GM18858 (cell line): ENCODE data around the gene CHI3L1.

ENCODE experiments used
- ATAC-seq: cut with Tn5 transposase; IDR thresholded peaks from one replicate; pipeline ENCODE4 v1.9.1; 2021; ENCODE audit not compliant: unreplicated experiment

CHI3L1 gene

GRCh38 chr1:203137324-203137723 is 49.2 kb downstream of the CHI3L1 start:
- ATAC-seq = no peak

- no peak for ATAC-seq
Observed at GRCh38 chr1:203136409-203137042, 50.0 kb downstream of the CHI3L1 start.

GRCh38 chr1:203135636-203136305 is 50.7 kb downstream of the CHI3L1 start:
- no peak for ATAC-seq

- no peak for ATAC-seq
Observed at GRCh38 chr1:203133970-203134725, 52.4 kb downstream of the CHI3L1 start.

GRCh38 chr1:203131548-203132200 is 54.8 kb downstream of the CHI3L1 start:
- ATAC-seq = no peak

- no peak for ATAC-seq
Observed at GRCh38 chr1:203130358-203130985, 56.0 kb downstream of the CHI3L1 start.

- ATAC-seq = no peak
Observed at GRCh38 chr1:203129501-203130231, 56.8 kb downstream of the CHI3L1 start.
